H1 (cell line): ENCODE measurements around the gene TM9SF2.

Experiments
- PHF8 ChIP-seq: fragments of 200-600 bp; sonication (generic); conservative IDR thresholded peaks from 2 replicates; pipeline ENCODE4 v1.7.1; 2012; ENCODE audit warnings: low read depth, mild to moderate bottlenecking, inconsistent platforms, low read length, moderate library complexity
- POLR2A ChIP-seq, 2 experiments: IDR thresholded peaks; 1 replicate in 1 of 2; 2 replicates in 1 of 2; pipeline ENCODE4 v1.6.1; 2011; ENCODE audit warnings: low read depth in 2 of 2, low read length in 2 of 2, mild to moderate bottlenecking in 2 of 2; ENCODE audit errors: control extremely low read depth in 1 of 2
- RAD21 ChIP-seq, 2 experiments: IDR thresholded peaks in 1 of 2; conservative IDR thresholded peaks in 1 of 2; 2 replicates each; pipeline ENCODE4 v1.6.1; 2011; ENCODE audit warnings: low read depth in 2 of 2, low read length in 2 of 2, improper control_type of control experiment in 1 of 2, inconsistent platforms in 1 of 2, mild to moderate bottlenecking in 1 of 2, moderate library complexity in 1 of 2
- RFX5 ChIP-seq: IDR thresholded peaks from 2 replicates; pipeline ENCODE4 v1.6.1; 2011; ENCODE audit warnings: low read depth, low read length, improper control_type of control experiment, borderline replicate concordance
- TCF12 ChIP-seq: IDR thresholded peaks from 2 replicates; pipeline ENCODE4 v1.6.1; 2011; ENCODE audit warnings: low read depth, mild to moderate bottlenecking, low read length
- TF ChIP-seq, protein P1 (sequence below): IDR thresholded peaks from 2 replicates; pipeline ENCODE4 v1.6.1; 2011; ENCODE audit warnings: low read length, improper control_type of control experiment

DNA sequence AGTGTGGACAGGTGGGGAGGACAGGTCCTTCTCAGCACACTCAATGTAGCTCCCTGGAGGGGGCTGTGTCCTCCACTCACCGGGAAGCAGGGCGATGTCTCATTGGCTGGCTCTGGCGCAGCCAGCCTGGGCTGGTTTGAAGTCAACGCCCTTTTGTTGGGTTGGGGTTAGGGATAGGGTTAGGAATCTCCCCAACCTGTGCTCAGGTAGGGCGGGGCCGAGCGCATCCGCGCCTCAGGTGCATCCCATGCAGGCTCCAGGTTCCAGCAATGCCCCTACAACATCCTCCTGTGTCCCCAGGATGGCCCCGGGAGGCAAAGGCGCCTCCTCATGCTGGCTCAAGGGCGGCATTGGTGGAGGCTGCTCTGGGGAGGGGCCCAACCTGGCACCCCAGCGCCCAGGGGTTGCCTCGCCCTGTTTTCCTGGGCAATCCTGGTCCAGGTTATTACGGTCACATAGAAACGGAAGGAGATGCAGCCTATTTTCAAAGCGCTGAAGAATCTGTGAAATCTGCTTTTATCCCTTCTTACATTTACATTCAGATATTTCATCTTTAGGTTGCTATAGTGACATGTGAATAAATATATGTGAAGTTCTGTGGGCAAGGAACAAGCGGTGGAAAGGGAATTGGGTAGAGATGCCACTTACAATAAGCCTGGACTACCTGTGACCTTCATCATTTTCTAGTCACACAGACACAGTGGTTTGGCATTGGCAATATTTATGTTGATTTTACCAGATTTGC, 74.3 kb downstream of the TM9SF2 start:
- no peak for TF ChIP-seq RFX5
- TF ChIP-seq POLR2A (IDR thresholded peaks at IDR 0.05; ENCODE audit: control extremely low read depth in 1 of 2, low read depth in 2 of 2, low read length in 2 of 2): no peak
- no peak for TF ChIP-seq PHF8
- TF ChIP-seq TCF12: no peak
- TF ChIP-seq, protein P1, sequence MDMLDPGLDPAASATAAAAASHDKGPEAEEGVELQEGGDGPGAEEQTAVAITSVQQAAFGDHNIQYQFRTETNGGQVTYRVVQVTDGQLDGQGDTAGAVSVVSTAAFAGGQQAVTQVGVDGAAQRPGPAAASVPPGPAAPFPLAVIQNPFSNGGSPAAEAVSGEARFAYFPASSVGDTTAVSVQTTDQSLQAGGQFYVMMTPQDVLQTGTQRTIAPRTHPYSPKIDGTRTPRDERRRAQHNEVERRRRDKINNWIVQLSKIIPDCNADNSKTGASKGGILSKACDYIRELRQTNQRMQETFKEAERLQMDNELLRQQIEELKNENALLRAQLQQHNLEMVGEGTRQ: no peak
- no peak for TF ChIP-seq RAD21 (IDR thresholded peaks at IDR 0.05 in 1 of 2, conservative IDR thresholded peaks at IDR 0.05 in 1 of 2; ENCODE audit: low read depth in 2 of 2, low read length in 2 of 2)
